ENCODE measurements around the gene DNAH10. TPM values are rescaled to one million over a fixed set of nuclear protein-coding genes. Genes with fewer than 3 reads are reported as not detected.
A peak's percentile ranks its signal among the peaks of the same experiment; 100 is the strongest.

Gene DNAH10
- total and polyA plus RNA-seq, 2 of the 4 experiments (the other 2 are of a cell fraction) = 0.18 to 0.22 TPM

DNA sequence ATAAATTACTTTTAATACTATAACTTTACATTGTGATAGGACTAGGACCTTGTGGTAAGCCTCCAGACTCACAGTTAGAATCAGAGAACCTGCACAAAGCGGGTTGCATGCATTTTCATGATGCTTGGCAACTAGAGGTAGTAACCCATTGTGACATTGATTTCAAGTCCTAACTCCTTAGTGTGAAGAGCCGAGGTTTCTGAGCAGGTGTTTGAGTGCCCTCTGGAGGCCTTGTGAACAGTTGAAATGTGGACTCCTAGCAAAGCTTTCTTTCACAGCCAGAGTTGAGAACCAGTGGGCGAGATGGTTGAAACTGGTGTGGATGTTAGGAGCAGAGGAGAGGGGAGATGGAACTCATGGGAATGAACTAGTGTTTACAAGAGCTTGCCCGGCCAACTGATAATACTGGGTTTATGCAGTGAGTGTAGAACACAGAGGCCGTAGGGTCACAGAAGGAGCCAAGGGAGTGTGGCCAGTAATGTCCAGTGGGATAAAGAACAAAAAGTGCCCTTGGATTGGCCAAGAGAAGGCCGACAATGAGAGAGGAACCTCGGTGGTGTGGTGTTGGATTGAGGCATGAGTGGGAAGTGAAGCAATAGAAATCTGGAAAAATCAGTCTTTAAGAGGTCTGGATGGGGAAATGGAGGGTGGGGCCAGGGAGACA is 221.9 kb downstream of the DNAH10 start:
- BruUV-seq (replicated peaks) = no TSS peak
- Histone ChIP-seq H3K4me1 (ENCODE audit: control insufficient read depth, insufficient read depth, low read length) (no peaks in the 10 kb centered on the region; the same call in 1 of the 2 replicates), H3K9ac (ENCODE audit: low read depth, low read length) (no peak overlapping the region), H3K27ac (ENCODE audit: insufficient read depth, low read length) (no peak overlapping the region), H3K23ac (ENCODE audit: low read depth, low read length) (no peak overlapping the region), H3K56ac (ENCODE audit: extremely low read depth, insufficient read depth, low read length) (no peak overlapping the region), H3K18ac (ENCODE audit: low read depth, low read length) (no peak overlapping the region), H3K14ac (replicated peaks; ENCODE audit: low read depth, low read length) (no peak overlapping the region), H3K4ac (ENCODE audit: low read depth, low read length) (0 out of 2 replicates have a peak overlapping the region, but pooled peaks have one; percentile 2), H2BK5ac (ENCODE audit: low read depth, low read length, poor library complexity, severe bottlenecking) (no peak overlapping the region), H3K27me3 (ENCODE audit: control insufficient read depth, insufficient read depth, low read length) (no peaks in the 10 kb centered on the region), H3K4me3 (ENCODE audit: insufficient read depth, low read depth, low read length) (no peak overlapping the region), H4K5ac (ENCODE audit: low read depth, low read length) (no peak overlapping the region), H3K4me2 (ENCODE audit: low read depth, low read length) (no peak overlapping the region), H4K8ac (ENCODE audit: low read depth in 2 of 2, low read length in 2 of 2) (no peak overlapping the region), H4K20me1 (ENCODE audit: insufficient read depth, low read length) (peaks cover 28% of the 10 kb centered on the region; the same call in 1 of the 2 replicates), H4K91ac (ENCODE audit: insufficient read depth, low read depth, low read length) (no peak overlapping the region), H2BK20ac (ENCODE audit: low read depth, low read length) (no peak overlapping the region), H3K79me1 (ENCODE audit: low read depth in 1 of 2, low read length in 2 of 2) (peaks cover 30 to 47% of the 10 kb centered on the region in 2 experiments), H2AFZ (replicated peaks; ENCODE audit: low read length, poor library complexity) (no peak overlapping the region), H2AK9ac (replicated peaks; ENCODE audit: low read depth, low read length, poor library complexity) (no peak overlapping the region), H3K9me3 (ENCODE audit: control insufficient read depth, insufficient read depth, low read length) (no peaks in the 10 kb centered on the region), H3K9me1 (ENCODE audit: insufficient read depth, low read length) (no peaks in the 10 kb centered on the region; the same call in 1 of the 2 replicates), H3K36me3 (ENCODE audit: control insufficient read depth, insufficient read depth, low read length) (peaks cover 11% of the 10 kb centered on the region), H2BK120ac (ENCODE audit: low read depth, low read length) (no peak overlapping the region), H2BK15ac (ENCODE audit: low read depth, low read length) (no peak overlapping the region), H2AK5ac (ENCODE audit: low read depth, low read length) (peak overlapping the region; percentile 59; the same call in 1 of the 2 replicates)
- whole genome bisulfite sequencing, 2 experiments (ENCODE audit: extremely low coverage in 2 of 2, insufficient read length in 1 of 2) = 64% methylated on average over 3 of the region's 7 CpGs; no CpG with 5 or more reads in 1 of the 2 experiments
- in situ Hi-C loops (cut with MboI; ENCODE audit: low sequenced_read_pairs) (no loop called here), dilution Hi-C loops (cut with HindIII; ENCODE audit: low sequenced_read_pairs, unreplicated experiment) (no loop called here), intact Hi-C loops (cut with micrococcal nuclease) (loop anchor here (1.0 to 10.0 kb wide), 4 partner anchors 77 to 319 kb away; partner anchors contain the start of gene ATP6V0A2)
- ChIA-PET CTCF (interaction anchor here (0.9 to 1.8 kb wide), 3 partner anchors 48 to 80 kb away, joined by 3 to 6 read pairs (median 4); no protein-coding TSS in a partner anchor), POLR2A (ENCODE audit: unreplicated experiment) (no interaction called here)
- peak; percentile 89 for TF ChIP-seq RAD21 (IDR thresholded peaks at IDR 0.05; ENCODE audit: low read length)
- TF ChIP-seq POLR2A (IDR thresholded peaks at IDR 0.05; ENCODE audit: low read depth, low read length) = no peak
- TF ChIP-seq RCOR1 (IDR thresholded peaks at IDR 0.05; ENCODE audit: insufficient replicate concordance, low read length) = no peak
- no peak for TF ChIP-seq RFX5 (IDR thresholded peaks at IDR 0.05; ENCODE audit: low read depth, low read length)
- TF ChIP-seq SMC3 (IDR thresholded peaks at IDR 0.05; ENCODE audit: low read depth, low read length) = peak; percentile 90
- TF ChIP-seq, protein P1, sequence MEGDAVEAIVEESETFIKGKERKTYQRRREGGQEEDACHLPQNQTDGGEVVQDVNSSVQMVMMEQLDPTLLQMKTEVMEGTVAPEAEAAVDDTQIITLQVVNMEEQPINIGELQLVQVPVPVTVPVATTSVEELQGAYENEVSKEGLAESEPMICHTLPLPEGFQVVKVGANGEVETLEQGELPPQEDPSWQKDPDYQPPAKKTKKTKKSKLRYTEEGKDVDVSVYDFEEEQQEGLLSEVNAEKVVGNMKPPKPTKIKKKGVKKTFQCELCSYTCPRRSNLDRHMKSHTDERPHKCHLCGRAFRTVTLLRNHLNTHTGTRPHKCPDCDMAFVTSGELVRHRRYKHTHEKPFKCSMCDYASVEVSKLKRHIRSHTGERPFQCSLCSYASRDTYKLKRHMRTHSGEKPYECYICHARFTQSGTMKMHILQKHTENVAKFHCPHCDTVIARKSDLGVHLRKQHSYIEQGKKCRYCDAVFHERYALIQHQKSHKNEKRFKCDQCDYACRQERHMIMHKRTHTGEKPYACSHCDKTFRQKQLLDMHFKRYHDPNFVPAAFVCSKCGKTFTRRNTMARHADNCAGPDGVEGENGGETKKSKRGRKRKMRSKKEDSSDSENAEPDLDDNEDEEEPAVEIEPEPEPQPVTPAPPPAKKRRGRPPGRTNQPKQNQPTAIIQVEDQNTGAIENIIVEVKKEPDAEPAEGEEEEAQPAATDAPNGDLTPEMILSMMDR (conservative IDR thresholded peaks at IDR 0.05; ENCODE audit: low read depth, low read length) = peak; percentile 81
- TF ChIP-seq BHLHE40 (IDR thresholded peaks at IDR 0.05; ENCODE audit: low read depth, low read length) = no peak
- TF ChIP-seq MXI1 (IDR thresholded peaks at IDR 0.05; ENCODE audit: borderline replicate concordance, low read depth, low read length) = no peak
- DNase-seq = peak; percentile 75
- peak; percentile 86 for ATAC-seq (ENCODE audit: low read depth)
